ENCODE results near the gene ZDHHC7. TPM values are rescaled to one million over a fixed set of nuclear protein-coding genes. Genes with fewer than 3 reads are reported as not detected.

ZDHHC7 gene
- total RNA-seq, 1 donor from 2014 or later: 21.1 TPM

DNA sequence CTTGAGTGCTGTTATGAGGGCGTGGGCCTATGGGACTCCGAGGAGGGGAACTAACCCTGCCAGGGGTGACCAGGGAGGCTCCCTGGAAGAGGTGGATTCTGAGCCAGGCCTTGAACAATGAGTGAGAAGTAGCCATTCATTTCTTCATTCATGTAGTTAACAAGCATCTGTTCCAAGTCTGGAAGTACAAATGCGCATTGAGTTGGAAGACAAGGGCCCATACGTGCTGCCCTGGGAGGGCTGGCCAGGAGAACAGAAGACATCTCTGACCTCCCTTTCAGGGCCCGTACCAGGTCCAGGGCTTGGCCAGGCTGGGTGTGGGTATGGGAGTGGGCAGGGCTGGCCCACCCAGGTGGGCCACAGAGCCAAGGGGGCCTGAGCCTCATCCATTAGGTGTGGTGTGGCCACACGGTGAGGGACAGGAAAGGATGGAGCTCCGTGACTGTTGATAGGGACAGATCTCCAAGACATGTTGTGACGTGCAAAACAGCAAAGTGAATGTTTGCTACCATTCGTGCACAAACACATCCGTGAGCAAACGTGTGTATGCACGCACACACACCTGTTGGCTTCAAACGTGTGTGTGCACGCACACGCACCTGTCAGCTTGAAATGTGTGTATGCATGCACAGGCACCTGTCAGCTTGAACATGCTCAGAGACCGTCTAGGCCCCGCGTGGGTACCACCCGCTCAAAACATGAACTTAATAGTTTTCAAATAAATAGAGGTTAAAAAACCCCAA lies 46.8 kb downstream of the ZDHHC7 start:
- DNase-seq: no peak

DNA sequence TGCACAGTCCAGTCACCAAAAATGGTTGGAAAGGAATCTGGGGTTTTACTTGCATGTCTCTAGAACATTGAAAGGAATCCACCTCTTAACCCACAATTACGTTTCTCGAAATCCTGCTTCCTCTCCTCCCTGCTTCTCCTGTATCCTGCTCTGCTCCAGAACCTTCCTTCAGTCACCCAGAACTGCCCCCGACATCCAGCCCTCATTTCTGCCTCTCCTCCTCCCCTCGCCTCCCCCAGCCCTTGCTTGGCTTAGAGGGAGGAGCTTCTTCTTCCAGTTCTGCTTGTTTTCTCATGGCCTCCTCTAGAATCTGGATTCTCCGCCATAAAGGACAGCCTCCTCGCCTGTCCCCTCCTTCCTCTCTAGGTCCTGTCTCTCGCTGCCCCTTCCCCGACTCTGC lies 48.3 kb downstream of the ZDHHC7 start:
- DNase-seq: no peak

DNA sequence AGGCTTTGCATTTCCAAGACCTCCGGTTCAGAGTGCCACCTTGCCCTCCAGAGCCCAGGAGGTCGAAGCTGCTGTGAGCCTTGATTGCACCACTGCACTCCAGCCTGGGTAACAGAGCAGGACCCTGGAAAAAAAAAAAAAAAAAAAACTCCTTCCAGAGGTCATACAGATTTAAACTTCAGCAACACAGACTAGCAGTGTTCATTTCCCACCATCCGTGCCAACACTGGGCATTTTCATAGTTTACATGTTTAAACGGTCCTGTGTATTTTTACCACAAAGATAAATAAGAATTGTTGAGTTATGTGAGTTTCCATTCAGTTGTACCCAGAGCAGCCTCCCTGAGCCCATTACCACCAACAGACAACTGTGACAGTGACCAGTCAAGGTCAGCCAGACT lies 50.4 kb downstream of the ZDHHC7 start:
- no peak for DNase-seq

DNA sequence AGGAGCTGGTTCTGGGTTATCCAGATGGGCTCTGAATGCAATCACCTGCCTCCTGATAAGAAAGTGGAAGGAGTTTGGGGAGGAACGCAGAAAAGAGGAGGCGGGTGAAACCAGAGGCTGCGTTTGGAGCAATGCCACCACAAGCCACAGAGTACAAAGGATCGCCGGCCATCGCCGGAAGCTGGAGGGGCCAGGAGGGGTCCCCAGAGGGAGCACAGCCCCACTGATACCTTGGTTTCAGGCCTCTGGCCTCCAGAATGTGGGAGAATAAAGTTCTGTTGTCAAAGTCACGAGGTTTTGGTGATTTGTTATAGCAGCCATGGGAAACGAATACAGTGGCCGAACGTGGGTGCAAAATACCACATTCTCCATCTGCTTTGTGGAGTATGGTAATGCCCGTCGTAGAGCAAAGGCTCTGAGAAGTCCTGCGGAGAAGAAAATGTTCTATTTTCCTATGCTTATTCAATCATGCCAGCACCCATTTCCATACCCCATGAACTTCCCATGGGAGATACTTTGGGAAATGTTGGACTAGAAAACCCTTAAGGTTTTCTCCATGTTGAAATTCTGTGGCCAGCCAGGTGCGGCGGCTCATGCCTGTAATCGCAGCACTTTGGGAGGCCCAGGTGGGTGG lies 51.4 kb downstream of the ZDHHC7 start:
- no peak for DNase-seq

DNA sequence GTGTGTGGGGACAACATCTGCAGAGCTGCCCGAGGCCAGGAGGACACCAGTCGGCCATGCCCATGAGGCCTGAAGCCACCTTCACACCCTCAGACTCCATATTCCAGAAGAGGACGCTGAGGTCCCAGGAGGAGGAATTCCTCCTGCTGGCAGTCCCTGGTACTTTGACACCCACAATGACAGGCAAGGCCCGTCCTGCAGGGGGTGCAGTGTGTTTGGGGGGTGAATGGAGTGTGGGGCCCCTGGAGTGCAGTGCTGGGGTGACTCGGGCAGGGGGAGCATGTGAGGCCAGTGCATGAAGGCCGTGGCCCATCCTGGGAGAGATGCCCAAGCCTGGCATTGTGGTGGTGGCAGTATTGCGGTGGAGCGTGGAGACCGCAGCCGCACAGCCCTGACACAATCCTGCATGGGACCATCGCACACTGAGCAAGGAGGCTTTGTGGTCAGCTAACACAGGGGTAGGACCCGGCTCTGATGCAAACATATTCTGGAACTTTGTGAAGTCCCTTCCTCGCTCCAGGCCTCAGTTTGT lies 52.2 kb downstream of the ZDHHC7 start:
- no peak for DNase-seq

DNA sequence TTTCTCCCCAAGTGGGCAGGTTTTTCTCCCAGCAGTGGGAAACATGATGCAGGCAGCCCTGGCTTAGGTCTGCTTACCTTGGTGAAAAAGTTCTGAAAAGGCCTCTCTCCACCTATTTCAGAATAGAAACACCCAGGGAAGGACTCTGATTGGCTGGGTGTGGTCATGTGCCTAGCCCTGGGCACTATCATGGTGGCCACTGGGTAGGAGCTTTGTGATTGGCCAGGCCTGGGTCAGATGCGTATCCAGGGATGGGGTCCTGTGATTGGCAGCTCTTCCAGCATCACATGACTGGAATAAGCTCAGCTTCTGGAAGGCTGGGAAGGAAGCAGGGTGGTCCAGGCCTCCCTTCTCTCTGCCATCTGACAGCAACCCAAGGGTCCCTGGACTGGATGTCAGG lies 53.5 kb downstream of the ZDHHC7 start:
- no peak for DNase-seq

DNA sequence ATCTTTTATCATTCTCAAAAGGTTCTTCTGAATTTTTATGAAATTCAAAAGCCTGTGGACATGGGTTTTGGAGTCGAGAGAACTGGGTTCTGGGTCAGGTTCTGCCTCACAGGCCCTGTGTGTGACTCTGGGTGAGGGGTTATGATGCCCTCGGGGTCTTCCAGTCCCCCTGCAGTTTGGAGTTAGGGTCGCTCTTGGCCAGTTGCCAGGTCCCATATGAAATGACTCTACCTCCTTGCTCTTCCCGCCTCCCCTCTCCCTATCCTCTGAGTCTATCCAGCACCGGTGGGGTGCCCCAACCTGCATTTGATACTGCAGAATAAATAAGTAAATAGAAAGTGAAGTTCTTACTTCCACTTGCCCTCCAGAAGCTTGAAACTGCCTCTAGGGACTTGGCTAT lies 54.1 kb downstream of the ZDHHC7 start:
- DNase-seq: no peak

DNA sequence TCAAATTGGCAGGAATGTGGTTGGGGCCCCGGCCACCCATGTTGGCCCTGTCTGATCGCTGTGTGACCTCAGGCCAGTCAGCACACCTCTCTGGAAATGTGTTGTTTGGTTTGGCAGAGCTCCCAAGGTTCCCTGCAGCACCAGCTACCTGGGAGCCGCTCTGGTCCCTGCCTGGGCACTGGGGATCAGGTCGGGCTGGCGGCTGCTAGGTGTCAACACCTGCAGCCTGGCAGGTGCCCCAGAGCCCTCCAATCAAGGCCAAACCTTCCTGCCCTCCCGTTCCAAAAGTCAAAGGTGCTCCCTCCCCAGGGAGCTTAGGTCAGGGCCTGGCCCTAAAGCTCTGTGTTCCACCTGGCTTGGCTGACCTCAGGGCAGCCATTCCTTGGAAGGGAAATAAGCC lies 55.9 kb downstream of the ZDHHC7 start:
- DNase-seq: no peak

DNA sequence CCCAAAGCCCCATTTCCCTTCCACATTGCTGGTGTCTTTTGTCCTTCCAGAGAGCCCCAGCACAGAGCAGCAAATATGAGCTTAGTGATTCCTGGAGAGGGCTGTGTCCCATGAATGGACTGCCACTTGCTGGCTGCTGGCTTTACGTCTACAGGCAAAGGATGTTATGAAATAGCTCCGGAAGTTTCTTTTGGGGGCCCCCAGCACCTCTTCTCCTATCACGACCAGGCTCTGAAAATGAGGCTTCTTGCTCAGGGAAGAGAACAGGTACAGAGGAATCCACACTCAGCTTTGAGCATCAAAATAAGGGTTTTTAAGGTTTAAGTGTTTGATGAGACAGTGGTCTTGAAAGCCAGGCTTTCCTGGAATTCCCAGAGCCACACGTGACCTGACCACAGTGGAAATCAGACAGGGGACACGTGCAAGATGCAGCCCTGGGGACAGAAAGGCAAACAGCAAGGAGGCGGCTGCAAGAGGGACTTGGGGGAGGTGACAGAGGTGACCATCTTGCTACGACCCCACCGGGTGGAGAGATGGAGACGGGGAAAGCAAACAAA lies 58.1 kb downstream of the ZDHHC7 start:
- DNase-seq: no peak

DNA sequence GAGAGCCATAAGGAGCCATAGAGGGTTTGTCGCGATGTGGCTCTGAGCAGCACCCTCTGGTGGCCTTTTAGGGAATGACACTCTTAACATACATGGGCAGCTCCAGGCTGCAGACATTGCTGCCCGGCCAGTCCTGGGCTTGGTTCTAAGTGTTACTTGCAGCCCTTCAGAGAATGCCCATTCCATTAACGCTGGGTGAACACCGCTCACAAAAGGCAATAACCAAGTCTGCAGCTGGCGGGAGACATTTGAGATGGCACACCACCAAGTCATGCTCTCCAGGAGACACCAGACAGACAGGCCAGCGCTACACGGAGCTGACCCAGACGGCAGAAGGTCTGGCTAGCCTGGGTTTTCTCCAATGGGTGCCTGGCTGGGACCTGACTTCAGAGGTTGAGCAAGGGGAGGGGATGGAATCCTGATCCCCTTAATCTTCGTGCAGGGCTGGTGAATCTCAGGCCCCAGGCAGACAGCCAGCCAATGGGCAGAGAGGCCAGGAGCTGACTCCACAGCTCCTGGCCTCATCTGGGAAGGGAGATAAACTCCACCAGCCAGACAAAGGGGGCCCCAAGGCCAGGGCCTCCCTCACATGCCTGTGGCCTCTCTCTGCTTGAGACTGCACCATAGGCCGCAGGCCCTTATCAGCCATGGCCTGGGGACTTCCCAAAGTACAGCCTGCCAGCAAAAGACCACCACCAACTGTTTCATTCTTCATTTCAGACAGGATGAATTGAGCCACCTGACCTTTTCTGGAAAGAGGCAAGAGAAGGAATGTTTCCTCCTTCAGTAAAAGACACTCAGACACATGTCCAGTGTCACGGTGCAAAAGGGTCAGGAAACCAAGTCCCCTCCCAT lies 58.8 kb downstream of the ZDHHC7 start:
- DNase-seq: peak; percentile 64

DNA sequence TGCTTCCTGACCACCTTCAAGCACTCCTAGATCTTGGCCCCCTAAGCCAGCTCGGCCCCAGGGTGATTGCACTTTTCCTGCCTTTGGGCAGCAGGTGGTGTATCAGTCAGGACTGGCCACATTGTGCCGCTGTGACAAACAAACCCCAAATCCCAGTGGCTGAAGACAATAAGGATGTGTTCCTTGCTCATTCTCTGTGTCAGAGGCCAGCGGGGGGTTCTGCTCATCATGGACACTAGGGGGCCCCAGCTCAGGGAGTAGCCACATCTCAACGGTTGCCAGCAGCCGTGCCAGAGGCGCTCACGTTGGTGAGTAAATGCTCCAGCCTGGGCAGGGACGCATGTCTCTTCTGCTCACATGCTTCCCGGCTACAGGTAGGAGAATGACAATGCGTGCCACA lies 60.4 kb downstream of the ZDHHC7 start:
- DNase-seq: no peak

DNA sequence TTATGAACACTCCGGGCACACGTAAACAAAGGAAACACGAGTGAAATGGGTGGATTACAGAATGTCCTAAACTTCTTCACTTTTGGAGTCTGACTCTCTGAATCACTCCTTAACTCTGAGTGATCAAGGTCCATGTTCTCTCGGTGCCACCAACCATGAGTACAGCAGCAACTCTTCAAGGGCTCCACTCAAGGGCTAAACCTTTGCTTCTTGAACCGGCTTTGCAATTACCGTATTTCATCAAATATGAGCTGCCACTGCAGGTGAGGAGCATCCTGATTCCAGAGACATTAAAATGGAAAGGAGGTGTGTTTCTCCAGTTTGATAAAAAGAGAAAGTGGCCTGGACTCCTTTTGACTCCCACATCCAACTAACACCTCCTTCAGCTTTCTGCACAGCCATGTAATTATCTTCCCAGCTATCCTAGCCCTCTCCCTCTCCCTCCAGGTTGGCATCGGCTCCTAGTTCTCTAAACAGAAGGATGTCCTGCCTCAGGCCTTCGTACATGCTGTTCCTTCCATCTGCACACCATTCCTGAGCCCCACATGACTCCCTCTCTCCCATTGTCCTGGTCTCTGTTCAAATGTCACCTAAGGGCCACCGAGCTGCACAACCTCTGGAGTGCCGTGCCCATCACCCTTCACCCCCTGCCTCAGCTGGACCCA lies 61.4 kb downstream of the ZDHHC7 start:
- no peak for DNase-seq

DNA sequence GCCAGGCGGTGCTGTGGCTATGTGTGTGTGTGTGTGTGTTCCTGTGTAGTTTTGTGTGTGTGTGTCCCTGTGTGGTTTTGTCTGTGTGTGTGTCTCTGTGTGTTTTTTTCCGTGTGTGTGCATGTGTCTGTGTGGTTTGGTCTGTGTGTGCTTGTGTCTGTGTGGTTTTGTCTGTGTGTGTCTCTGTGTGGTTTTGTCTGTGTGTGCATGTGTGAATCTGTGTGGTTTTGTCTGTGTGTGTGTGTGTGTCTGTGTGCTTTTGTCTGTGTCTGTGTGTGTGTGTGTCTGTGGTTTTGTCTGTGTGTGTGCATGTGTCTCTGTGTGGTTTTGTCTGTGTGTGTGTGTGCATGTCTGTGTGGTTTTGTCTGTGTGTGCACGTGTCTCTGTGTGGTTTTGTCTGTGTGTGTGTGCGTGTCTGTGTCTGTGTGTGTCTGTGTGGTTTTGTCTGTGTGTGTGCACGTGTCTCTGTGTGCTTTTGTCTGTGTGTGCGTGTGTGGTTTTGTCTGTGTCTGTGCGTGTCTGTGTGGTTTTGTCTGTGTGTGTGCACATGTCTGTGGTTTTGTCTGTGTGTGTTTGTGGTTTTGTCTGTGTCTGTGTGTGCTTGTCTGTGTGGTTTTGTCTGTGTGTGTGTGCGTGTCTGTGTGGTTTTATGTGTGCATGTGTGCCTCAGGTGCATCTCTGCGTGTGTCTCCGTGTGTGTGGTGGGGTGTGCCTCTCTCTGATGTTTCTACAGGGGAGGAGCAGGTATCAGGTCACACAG lies 62.3 kb downstream of the ZDHHC7 start:
- no peak for DNase-seq

DNA sequence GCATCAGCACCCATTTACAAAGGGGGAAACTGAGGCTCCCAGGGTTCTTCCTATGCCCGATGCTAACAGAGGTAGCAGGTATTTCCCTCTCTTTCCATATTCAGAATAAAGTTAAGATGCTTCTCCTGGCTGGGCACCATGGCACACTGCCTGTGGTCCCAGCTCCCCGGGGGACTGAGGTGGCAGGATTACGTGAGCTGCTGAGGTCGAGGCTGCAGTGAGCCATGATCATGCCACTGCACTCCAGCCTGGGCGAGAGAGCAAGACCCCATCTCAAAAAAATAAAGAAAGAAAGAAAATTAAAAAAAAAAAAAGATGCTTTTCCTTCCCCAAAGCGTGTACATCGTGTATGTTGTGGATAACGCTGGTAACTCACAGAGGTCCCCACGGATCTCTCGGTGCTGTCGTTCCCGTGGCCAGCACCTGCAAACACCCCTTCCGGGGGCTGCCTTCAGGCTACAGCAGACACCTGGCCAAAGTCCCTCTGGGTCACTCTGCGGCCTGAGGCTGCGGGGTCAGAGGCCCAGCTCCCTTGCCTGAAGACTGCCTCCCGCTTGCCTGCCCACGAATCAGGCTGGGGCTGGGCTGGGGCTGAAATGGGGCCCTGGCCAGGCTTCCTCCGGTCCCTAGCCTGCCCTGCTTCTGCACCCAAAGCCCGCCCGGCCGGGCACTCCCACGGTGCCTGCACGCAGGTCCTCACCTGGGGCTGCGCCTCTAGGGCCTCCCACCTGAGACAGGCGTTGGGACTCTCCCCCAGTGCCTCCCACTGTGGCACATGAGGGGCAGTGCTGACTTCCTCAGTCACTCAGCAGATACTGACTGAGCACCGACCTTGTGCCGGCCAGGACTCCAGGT lies 63.1 kb downstream of the ZDHHC7 start:
- no peak for DNase-seq

DNA sequence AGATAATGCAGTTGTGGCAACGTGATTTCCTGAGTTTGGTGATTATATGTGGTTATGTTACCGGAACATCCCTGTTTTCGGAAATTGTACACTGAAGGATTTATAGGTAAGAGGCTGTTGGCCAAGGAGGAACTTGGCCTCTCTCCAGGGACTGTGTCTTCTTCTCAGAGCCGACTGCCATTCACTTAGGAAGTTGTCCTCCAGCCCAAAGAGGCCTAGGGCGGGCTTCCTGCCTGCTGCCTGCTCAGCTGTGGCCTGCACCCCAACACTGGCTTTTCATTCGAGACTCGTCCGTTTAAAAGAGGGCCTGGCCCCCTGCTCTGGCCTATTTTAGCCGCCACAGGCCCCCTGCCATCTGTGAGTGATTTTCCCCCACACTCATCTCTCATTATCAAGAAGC lies 64.3 kb downstream of the ZDHHC7 start:
- DNase-seq: no peak

DNA sequence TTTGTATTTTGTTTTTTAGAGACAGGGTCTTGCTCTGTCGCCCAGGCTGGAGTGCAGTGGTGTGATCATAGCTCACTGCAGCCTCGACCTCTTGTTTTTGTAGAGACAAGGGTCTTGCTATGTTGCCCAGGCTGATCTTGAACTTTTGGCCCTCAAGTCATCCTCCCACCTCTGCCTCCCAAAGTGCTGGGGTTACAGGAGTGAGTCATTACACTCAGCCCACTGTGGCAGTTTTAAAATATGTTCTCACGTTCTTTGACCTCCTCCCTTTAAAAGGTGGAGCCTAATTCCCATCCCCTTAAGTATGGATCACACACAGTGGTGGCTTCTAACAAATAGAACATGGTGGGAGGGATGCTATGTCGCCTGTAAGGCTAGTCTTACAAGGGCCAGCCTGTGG lies 67.7 kb downstream of the ZDHHC7 start:
- no peak for DNase-seq

DNA sequence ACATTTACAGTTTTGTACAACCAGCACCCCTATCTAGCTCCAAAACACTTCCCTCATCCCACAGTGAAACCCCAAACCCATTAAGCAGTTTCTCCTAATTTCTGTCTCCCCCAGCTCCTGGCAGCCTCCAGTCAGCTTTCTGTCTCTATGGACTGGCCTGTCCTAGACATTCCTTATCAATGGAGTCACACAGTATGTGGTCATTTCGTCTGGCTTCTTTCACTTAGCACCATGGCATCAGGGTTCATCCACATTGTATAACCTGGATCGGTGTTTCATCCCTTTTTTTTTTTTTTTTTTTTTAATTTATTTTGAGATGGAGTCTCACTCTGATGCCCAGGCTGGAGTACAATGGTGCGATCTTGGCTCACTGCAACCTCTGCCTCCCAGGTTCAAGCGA lies 68.5 kb downstream of the ZDHHC7 start:
- DNase-seq: no peak

DNA sequence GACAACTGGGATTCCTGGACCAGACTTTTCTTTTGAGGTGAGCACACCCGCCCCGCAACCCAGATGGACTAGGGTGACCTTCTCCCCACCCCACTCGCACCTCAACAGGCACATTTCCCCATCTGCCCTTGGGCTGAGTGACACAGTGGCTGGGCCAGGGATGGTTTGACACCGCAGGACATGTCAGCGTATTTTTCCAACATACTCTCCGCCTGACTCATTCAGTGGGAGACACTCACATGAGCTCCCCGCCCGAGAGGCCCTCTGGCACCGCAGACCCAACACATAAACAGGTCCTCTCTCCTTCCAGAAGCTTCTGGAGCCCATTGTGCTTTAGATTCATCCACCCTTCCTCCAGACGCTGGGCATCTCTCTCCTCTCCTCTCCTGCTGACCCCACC lies 69.4 kb downstream of the ZDHHC7 start:
- DNase-seq: no peak

DNA sequence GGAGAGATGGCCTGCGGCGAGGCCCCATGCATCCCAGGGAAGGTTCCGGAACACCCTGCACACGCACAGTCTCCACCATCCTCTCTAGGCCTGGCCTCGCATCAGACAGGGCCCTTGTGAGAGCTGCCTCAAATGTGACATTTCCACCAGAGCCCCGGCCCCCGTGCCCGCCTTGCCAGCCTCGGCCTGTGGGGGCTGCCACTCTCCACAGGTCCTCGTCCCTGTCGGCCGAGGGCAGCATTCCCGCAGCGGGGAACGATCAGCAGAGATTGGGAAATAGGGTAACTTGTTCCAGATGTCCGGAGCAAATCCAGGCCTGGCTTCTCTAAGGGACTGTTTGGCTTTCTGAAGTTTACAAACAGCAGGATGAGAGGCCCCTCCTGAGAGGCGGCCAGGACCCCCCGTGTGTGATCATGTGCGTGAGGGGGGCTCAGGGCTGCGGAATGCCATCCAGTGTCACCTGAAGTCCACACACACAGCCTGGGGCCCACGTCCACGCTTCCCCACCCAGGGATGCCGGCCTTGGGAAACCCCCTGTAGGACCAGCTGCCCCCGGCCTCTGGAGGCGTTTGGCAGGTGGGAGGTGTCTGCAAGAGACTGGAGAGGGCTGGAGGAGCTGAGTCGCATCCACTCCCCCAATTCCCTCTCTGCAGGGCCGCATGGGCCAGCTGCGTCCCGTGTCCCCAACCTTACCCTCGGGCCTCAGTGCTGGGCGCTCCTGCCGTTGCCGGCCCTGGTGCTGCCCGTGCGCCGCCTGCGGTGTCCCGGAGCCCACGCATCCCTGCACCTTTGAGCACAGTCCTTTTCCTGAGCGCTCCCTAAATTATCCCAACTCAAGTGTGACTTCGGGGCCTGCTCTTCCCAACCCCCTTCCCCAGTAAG lies 70.4 kb downstream of the ZDHHC7 start:
- DNase-seq: peak; percentile 26
